HG03571 (cell line): Measurements from ENCODE around the gene EXOC8.

Source experiments
- ATAC-seq: cut with Tn5 transposase; IDR thresholded peaks from one replicate; pipeline ENCODE4 v1.9.1; 2021; ENCODE audit not compliant: unreplicated experiment

The EXOC8 gene

DNA sequence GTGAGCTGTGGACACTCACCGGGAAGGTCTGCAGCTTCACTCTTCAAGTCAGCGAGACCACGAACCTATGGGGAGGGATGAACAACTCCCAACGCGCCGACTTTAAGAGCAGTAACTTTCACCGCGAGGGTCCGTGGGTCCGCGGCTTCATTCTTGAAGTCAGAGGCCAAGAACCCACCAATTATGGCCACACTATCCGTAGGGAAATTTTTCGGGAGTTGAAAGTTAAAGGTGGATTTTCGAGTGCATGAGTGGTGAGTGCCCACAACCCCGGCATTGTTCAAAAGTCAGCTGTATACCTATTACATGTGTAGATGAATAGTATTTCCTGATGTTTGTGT is 19.7 kb downstream of the EXOC8 start:
- no peak for ATAC-seq

DNA sequence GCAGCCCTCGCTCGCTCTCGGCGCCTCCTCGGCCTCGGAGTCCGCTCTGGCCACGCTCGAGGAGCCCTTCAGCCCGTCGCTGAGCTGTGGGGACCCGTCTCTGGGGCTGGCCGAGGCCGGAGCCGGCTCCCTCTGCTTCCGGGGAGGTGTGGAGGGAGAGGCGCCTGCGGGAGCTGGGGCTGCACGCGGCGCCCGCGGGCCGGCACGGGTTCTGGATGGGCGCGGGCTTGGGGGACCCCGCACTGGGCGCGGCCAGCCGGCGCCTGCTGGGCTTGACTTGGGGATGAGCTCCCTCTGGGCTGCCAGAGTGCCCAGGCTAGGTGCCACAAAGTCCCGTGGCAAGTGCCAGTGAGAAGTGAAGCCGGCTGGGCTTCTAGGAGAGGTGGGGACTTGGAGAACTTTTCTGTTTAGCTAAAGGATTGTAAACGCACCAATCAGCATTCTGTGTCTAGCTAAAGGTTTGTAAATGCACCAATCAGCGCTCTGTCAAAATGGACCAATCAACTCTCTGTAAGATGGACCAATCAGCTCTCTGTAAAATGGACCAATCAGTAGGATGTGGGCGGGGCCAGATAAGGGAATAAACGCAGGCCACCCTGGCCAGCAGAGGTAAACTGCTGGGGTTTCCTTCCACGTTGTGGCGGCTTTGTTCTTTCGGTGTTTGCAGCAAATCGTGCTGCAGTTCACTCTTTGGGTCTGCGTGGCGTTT is 20.2 kb downstream of the EXOC8 start:
- ATAC-seq, result no peak

DNA sequence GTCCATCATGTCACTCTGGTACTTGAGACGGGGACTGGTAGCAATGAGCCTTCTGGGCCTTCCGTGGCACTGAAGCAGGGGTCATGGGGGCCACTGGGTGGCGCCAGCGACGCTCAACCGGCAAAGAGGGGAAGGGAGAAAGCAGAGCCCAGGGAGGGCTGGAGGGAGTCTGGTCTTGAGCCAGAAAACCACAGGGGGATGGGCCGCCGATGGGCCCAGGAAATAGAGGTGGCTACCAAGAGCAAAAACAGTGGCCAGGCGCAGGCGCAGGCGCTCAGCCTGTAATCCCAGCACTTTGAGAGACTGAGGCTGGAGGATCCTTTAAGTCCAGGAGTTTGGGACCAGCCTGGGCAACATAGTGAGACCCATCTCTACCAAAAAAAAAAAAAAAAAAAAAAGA is 21.8 kb downstream of the EXOC8 start:
- ATAC-seq, result peak; percentile 72

DNA sequence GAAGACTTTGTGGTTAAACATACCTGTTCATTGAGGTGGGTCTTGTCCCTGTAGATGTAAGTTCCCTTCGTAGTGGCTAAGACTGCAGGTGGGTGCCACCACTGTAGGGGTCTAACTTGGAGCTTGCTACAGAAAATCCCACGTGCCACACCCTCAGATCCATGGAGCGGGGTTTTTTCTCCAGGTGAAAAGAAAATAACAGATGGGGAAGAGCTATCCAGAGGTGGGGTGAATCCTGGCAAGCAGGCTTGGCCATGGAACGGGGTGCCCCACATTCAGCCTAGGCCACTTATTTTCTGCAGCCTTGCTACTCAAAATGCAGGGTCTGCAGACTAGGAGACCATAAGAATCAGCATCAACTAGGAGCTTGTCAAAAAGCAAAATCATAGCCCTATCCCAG is 24.0 kb downstream of the EXOC8 start:
- no peak for ATAC-seq

DNA sequence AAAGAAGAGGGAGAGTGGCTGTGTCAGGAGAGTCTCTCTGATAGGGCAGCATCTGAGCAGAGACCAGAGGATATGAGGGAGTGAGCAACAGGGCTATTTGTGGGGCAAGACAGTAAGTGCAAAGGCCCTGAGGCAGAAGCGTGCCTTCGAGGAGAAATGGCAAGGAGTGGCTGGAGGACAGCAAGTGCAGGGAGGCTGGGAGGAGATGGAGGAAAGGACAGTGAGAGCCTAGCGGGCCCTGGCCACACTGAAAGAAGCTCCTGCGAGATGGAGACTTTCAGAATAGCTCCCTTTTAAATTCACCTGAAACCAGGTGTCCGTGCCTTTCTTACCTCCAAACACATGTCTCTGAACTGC is 25.2 kb downstream of the EXOC8 start:
- no peak for ATAC-seq

DNA sequence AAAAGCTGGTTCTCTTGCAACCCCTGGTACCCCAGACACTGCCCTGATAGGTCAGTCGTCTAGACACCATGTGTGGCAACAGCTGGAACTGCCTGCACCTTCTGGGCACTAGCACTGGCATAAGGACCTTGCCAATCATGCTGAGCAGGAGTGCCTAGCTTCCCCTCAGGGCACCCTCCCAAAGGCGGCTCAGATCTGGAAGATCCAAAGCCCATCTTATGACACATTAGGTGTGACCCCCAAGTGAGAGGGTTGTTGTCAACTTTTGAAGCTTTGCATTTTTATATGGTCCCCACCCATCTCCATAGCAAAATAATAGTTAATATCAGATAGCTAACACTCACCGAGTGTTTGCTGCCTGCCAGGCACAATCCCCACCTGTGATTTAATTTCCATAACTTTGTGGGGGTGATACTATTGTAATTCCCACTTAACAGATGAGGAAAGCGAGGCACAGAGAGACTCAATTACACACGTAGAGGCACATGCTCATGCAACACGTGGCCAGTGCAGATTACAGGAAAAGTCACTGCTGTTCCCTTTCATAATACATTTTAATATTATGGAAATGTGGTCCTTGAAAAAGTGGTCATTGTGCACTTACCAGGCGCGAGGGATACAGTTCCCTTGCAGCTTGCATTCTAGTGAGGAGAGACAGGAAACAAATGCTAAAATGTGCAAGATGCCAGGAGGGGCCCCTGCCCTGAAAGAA is 25.8 kb downstream of the EXOC8 start:
- ATAC-seq, result no peak

DNA sequence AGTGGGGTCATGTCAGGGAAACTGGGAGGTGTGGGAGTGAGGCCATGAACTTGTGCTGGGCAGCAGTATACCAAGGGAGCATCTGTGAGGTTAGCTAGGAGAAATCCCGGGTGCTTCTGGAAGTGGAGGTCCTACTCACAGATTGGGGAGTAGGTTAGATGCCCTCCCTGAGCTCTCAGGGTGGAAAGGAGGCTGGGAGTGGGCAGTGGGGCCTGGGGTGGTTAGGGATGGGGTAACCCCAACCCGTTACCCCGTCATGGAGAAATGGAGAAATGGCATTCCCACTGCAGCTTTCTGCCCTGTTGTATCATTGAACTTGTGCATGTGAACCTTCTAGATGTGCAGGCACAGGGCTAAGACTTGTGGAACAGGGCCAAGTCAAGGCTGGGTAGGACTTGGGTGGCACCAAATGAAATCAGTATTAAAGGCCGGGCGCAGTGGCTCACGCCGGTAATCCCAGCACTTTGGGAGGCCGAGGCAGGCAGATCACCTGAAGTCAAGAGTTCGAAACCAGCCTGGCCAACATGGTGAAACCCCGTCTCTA is 27.2 kb downstream of the EXOC8 start:
- ATAC-seq, result no peak

DNA sequence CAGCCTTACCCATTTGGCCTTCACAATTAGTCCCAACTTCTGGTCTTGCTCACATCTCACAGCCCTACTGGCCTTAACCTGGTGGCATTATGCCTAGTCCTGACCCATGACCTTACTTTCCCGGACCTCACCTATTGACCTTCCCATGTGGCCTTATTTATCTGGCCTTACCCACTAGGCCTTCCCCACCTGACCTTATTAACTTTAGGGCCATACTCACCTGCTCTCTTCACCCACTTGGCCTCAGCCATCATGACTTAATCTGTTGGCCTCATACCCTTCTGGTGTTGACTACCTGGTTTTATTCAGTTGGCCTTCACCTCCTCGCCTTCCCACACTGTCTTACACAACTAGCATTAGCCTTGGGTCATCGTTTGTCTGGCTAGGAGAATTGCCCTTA is 35.7 kb downstream of the EXOC8 start:
- no peak for ATAC-seq

DNA sequence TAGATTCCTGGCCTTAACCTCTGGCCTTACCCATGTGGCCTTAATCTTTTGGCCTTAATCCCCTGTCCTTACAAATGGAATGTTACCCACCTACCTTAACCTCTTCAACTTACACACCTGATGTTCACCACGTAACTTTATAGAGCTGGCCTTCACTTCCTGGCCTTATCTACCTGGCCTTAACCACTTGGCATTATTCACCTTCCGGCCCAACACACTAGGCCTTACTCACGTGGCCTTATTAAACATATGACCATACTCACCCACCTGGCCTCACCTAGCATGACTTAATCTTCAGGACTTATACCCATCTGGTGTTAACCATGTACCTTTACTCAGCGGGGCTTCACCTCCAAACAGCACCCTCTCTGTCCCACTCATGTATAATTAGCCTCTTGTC is 41.7 kb downstream of the EXOC8 start:
- ATAC-seq, result no peak

DNA sequence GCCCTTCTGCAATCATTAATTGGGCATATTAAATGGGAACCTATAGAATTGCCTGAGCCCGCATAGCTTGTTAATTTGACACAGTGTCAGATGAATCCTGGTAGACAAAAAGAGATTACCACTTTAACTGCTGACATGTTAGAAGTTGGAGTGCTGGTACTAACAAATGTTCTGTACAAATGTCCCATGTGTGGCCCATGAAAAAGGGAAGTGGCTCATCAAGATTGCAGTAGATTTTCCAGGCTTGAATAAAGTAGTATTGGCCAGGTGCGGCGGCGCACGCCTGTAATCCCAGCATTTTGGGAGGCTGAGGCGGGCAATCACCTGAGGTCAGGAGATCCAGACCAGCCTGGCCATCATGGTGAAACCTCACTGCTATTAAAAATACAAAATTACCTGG is 51.0 kb downstream of the EXOC8 start:
- no peak for ATAC-seq

DNA sequence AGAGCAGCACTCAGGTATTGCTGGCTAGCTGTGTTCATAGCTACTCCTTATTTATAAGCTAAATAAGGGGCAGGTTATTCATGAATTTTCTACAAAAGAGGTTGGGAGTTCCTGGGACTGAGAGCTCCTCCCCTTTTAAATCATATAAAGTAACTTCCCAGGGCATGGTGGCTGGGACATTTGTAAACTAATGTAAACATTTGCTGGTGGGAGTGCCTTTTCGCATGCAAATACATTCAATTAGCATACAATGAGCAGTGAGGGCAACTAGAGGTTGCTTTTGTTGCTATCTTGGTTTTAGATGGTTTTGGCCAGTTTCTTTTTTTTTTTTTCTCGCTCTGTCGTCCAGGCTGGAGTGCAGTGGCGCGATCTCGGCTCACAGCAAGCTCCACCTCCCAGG is 53.2 kb downstream of the EXOC8 start:
- no peak for ATAC-seq
